HUES6 (cell line): ENCODE measurements around the gene TMEM131L.

Experiments used
- H3K27ac ChIP-seq: 2 replicates; pipeline ENCODE4 v1.7.0; 2013; ENCODE audit warnings: low read depth, mild to moderate bottlenecking, low read length, inconsistent platforms
- H3K27me3 ChIP-seq: 2 replicates; pipeline ENCODE4 v1.6.1; 2013; ENCODE audit warnings: low read length; ENCODE audit not compliant: control insufficient read depth, insufficient read depth
- H3K36me3 ChIP-seq: 2 replicates; pipeline ENCODE4 v1.6.1; 2013; ENCODE audit warnings: low read length; ENCODE audit not compliant: control insufficient read depth, insufficient read depth
- H3K4me1 ChIP-seq: 2 replicates; pipeline ENCODE4 v1.6.1; 2013; ENCODE audit warnings: low read length; ENCODE audit not compliant: control insufficient read depth, insufficient read depth
- H3K4me3 ChIP-seq: 2 replicates; pipeline ENCODE4 v1.5.1; 2013; ENCODE audit warnings: low read depth, low read length
- H3K9ac ChIP-seq: one replicate; pipeline ENCODE4 v1.6.1; 2013; ENCODE audit warnings: mild to moderate bottlenecking, low read length
- H3K9me3 ChIP-seq: 2 replicates; pipeline ENCODE4 v1.6.1; 2013; ENCODE audit warnings: low read depth, low read length; ENCODE audit not compliant: control insufficient read depth, insufficient read depth

Gene TMEM131L

GRCh38 chr4:153612878-153613277, 146.7 kb downstream of the TMEM131L start:
- Histone ChIP-seq H3K9ac (no peak overlapping the region), H3K9me3 (no peaks in the 10 kb centered on the region), H3K27me3 (no peaks in the 10 kb centered on the region), H3K4me1 (no peaks in the 10 kb centered on the region), H3K4me3 (no peak overlapping the region), H3K27ac (no peak overlapping the region), H3K36me3 (peaks cover 30% of the 10 kb centered on the region)

GRCh38 chr4:153616006-153616555, 149.9 kb downstream of the TMEM131L start:
- Histone ChIP-seq H3K27ac (no peak overlapping the region), H3K27me3 (no peaks in the 10 kb centered on the region), H3K9ac (no peak overlapping the region), H3K4me3 (no peak overlapping the region), H3K36me3 (peaks cover 35% of the 10 kb centered on the region), H3K4me1 (peaks cover 8% of the 10 kb centered on the region), H3K9me3 (no peaks in the 10 kb centered on the region)

GRCh38 chr4:153618833-153619232, 152.7 kb downstream of the TMEM131L start:
- peaks cover 8% of the 10 kb centered on the region for H3K4me1 ChIP-seq
- peaks cover 52% of the 10 kb centered on the region for H3K36me3 ChIP-seq
- no peak overlapping the region for H3K9ac ChIP-seq

GRCh38 chr4:153619811-153620210, 153.7 kb downstream of the TMEM131L start:
- no peak overlapping the region for H3K9ac ChIP-seq
- no peak overlapping the region for H3K4me3 ChIP-seq
- H3K4me1 ChIP-seq: peaks cover 8% of the 10 kb centered on the region
- no peaks in the 10 kb centered on the region for H3K9me3 ChIP-seq
- H3K27ac ChIP-seq: no peak overlapping the region
- no peaks in the 10 kb centered on the region for H3K27me3 ChIP-seq
- H3K36me3 ChIP-seq: peaks cover 50% of the 10 kb centered on the region

More at GRCh38 chr4:153618833-153619232, 152.7 kb downstream of the TMEM131L start:
- H3K9me3 ChIP-seq: no peaks in the 10 kb centered on the region
- no peak overlapping the region for H3K4me3 ChIP-seq
- H3K27me3 ChIP-seq: no peaks in the 10 kb centered on the region
- no peak overlapping the region for H3K27ac ChIP-seq

GRCh38 chr4:153620352-153620751, 154.2 kb downstream of the TMEM131L start:
- no peak overlapping the region for H3K27ac ChIP-seq
- no peaks in the 10 kb centered on the region for H3K27me3 ChIP-seq
- H3K9ac ChIP-seq: no peak overlapping the region
- peaks cover 8% of the 10 kb centered on the region for H3K4me1 ChIP-seq
- H3K36me3 ChIP-seq: peaks cover 50% of the 10 kb centered on the region
- H3K9me3 ChIP-seq: no peaks in the 10 kb centered on the region
- no peak overlapping the region for H3K4me3 ChIP-seq

- Histone ChIP-seq H3K36me3 (peaks cover 54% of the 10 kb centered on the region), H3K4me1 (peaks cover 8% of the 10 kb centered on the region), H3K9me3 (no peaks in the 10 kb centered on the region), H3K4me3 (no peak overlapping the region), H3K27ac (no peak overlapping the region), H3K27me3 (no peaks in the 10 kb centered on the region), H3K9ac (no peak overlapping the region)
Measured at GRCh38 chr4:153622093-153622492, 155.9 kb downstream of the TMEM131L start.

GRCh38 chr4:153622778-153623240, 156.6 kb downstream of the TMEM131L start:
- H3K27ac ChIP-seq: no peak overlapping the region
- H3K9me3 ChIP-seq: no peaks in the 10 kb centered on the region
- H3K36me3 ChIP-seq: peaks cover 60% of the 10 kb centered on the region
- no peak overlapping the region for H3K4me3 ChIP-seq
- H3K9ac ChIP-seq: no peak overlapping the region
- H3K27me3 ChIP-seq: no peaks in the 10 kb centered on the region
- peaks cover 8% of the 10 kb centered on the region for H3K4me1 ChIP-seq

GRCh38 chr4:153623491-153623890, 157.3 kb downstream of the TMEM131L start:
- peaks cover 66% of the 10 kb centered on the region for H3K36me3 ChIP-seq
- no peak overlapping the region for H3K9ac ChIP-seq
- H3K27ac ChIP-seq: no peak overlapping the region
- no peaks in the 10 kb centered on the region for H3K27me3 ChIP-seq
- H3K4me3 ChIP-seq: no peak overlapping the region
- H3K9me3 ChIP-seq: no peaks in the 10 kb centered on the region
- H3K4me1 ChIP-seq: peaks cover 6% of the 10 kb centered on the region

- H3K36me3 ChIP-seq: peaks cover 81% of the 10 kb centered on the region
- H3K9me3 ChIP-seq: peaks cover 9% of the 10 kb centered on the region; the same call in 1 of the 2 replicates
- no peaks in the 10 kb centered on the region for H3K27me3 ChIP-seq
- no peak overlapping the region for H3K9ac ChIP-seq
- no peak overlapping the region for H3K4me3 ChIP-seq
- H3K4me1 ChIP-seq: peaks cover 4% of the 10 kb centered on the region; the same call in 1 of the 2 replicates
- H3K27ac ChIP-seq: no peak overlapping the region
Measured at GRCh38 chr4:153628796-153629315, 162.7 kb downstream of the TMEM131L start.

- no peak overlapping the region for H3K9ac ChIP-seq
- H3K4me3 ChIP-seq: no peak overlapping the region
- no peak overlapping the region for H3K27ac ChIP-seq
- peaks cover 9% of the 10 kb centered on the region; the same call in 1 of the 2 replicates for H3K9me3 ChIP-seq
- H3K4me1 ChIP-seq: peaks cover 4% of the 10 kb centered on the region; the same call in 1 of the 2 replicates
- H3K27me3 ChIP-seq: no peaks in the 10 kb centered on the region
- peaks cover 82% of the 10 kb centered on the region for H3K36me3 ChIP-seq
Measured at GRCh38 chr4:153629776-153630175, 163.6 kb downstream of the TMEM131L start.

GRCh38 chr4:153634738-153635353, 168.7 kb downstream of the TMEM131L start:
- H3K4me3 ChIP-seq: no peak overlapping the region
- H3K9ac ChIP-seq: no peak overlapping the region
- no peaks in the 10 kb centered on the region for H3K27me3 ChIP-seq
- H3K4me1 ChIP-seq: no peaks in the 10 kb centered on the region; the same call in 1 of the 2 replicates
- no peak overlapping the region for H3K27ac ChIP-seq
- peaks cover 59% of the 10 kb centered on the region for H3K36me3 ChIP-seq
- H3K9me3 ChIP-seq: peaks cover 9% of the 10 kb centered on the region; the same call in 1 of the 2 replicates
